Peyer's patch (tissue), 4 donors: Measurements from ENCODE around the gene MGAT3.

Source experiments
- POLR2A ChIP-seq, 2 donors: fragments of 450-650 bp; IDR thresholded peaks; one replicate each; pipeline ENCODE4 v1.5.1; 2017; ENCODE audit warnings: antibody characterized with exemption in 2 of 2, mild to moderate bottlenecking in 2 of 2, moderate library complexity in 2 of 2
- TF ChIP-seq, protein P1 (sequence below), 6 experiments: fragments of 450-650 bp in 4 of 6; fragments of 200-600 bp in 2 of 6; sonication (generic) in 1 of 6; IDR thresholded peaks; one replicate each; pipeline ENCODE4 v1.5.1; 2017 to 2019; ENCODE audit warnings: antibody characterized with exemption in 6 of 6, mild to moderate bottlenecking in 3 of 6, moderate library complexity in 1 of 6

DNA sequence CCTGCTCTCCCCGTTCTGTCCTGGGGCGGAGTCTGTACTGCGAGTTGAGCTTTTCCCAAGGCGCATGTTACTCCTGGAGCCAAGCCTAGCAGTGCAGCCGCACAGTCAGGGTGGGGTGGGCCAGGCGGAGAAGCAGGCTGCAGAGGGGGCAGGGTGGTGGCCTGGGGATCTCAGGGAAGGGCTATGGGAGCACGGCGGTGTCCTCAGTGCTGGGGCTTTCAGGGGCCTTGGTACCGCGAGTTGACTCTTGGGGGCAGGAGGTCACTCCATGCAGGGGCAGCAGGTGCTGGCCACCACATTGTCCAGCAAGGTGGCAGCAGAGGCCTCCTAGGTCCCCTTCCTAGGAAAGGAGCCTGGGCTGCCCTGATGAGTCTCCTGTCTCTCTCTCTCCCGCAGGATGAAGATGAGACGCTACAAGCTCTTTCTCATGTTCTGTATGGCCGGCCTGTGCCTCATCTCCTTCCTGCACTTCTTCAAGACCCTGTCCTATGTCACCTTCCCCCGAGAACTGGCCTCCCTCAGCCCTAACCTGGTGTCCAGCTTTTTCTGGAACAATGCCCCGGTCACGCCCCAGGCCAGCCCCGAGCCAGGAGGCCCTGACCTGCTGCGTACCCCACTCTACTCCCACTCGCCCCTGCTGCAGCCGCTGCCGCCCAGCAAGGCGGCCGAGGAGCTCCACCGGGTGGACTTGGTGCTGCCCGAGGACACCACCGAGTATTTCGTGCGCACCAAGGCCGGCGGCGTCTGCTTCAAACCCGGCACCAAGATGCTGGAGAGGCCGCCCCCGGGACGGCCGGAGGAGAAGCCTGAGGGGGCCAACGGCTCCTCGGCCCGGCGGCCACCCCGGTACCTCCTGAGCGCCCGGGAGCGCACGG lies 30.4 kb downstream of the MGAT3 start:
- TF ChIP-seq, protein P1, sequence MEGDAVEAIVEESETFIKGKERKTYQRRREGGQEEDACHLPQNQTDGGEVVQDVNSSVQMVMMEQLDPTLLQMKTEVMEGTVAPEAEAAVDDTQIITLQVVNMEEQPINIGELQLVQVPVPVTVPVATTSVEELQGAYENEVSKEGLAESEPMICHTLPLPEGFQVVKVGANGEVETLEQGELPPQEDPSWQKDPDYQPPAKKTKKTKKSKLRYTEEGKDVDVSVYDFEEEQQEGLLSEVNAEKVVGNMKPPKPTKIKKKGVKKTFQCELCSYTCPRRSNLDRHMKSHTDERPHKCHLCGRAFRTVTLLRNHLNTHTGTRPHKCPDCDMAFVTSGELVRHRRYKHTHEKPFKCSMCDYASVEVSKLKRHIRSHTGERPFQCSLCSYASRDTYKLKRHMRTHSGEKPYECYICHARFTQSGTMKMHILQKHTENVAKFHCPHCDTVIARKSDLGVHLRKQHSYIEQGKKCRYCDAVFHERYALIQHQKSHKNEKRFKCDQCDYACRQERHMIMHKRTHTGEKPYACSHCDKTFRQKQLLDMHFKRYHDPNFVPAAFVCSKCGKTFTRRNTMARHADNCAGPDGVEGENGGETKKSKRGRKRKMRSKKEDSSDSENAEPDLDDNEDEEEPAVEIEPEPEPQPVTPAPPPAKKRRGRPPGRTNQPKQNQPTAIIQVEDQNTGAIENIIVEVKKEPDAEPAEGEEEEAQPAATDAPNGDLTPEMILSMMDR (IDR thresholded peaks at IDR 0.05) = no peak
- TF ChIP-seq POLR2A (IDR thresholded peaks at IDR 0.05) = no peak
